B cell (primary cell): ENCODE measurements around the gene GUCD1.

Experiments used
- EZH2 ChIP-seq: IDR thresholded peaks from 2 replicates; pipeline ENCODE4 v1.6.1; 2012; ENCODE audit warnings: borderline replicate concordance, low read depth, mild to moderate bottlenecking, moderate library complexity, low read length; ENCODE audit not compliant: insufficient read depth, poor library complexity, severe bottlenecking
- TF ChIP-seq, protein P1 (sequence below): fragments of 200-600 bp; IDR thresholded peaks from one replicate; pipeline ENCODE4 v1.8.0; 2022; ENCODE audit warnings: antibody characterized with exemption, mild to moderate bottlenecking

DNA sequence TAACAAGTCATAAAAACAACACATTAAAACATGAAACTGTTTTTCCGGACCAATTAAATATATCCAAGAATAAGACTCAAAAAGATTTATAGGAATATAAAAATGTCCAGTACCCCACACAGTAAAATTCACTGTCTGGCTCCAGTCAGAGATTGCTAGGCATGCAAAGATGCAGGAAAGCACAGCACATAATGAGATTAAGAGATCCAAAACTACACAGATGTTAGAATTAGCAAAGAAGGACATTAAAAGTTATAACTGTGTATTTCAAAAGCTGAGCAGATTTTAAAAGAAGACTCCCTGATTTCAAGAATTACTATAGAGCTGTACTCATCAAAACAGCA lies 24.3 kb upstream of the GUCD1 start:
- TF ChIP-seq, protein P1, sequence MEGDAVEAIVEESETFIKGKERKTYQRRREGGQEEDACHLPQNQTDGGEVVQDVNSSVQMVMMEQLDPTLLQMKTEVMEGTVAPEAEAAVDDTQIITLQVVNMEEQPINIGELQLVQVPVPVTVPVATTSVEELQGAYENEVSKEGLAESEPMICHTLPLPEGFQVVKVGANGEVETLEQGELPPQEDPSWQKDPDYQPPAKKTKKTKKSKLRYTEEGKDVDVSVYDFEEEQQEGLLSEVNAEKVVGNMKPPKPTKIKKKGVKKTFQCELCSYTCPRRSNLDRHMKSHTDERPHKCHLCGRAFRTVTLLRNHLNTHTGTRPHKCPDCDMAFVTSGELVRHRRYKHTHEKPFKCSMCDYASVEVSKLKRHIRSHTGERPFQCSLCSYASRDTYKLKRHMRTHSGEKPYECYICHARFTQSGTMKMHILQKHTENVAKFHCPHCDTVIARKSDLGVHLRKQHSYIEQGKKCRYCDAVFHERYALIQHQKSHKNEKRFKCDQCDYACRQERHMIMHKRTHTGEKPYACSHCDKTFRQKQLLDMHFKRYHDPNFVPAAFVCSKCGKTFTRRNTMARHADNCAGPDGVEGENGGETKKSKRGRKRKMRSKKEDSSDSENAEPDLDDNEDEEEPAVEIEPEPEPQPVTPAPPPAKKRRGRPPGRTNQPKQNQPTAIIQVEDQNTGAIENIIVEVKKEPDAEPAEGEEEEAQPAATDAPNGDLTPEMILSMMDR: no peak
- TF ChIP-seq EZH2: no peak
